Measurements from ENCODE around the gene ENDOG. TPM values are rescaled to one million over a fixed set of nuclear protein-coding genes. Genes with fewer than 3 reads are reported as not detected.

ENDOG gene
- 93.3 and 136 TPM in 2 replicates for total RNA-seq
- 177 and 209 TPM in 2 replicates for polyA plus RNA-seq

GRCh38 chr9:128818099-128818838 lies at the start of gene ENDOG:
ENDOG (plus strand) TSS chr9:128818500; CDS start chr9:128818685, 185 bp downstream.
- DNase-seq (ENCODE audit: low read depth in 1 of 2, low spot score in 1 of 2) = peak; percentile 98 to 99
- H3K4me3 ChIP-seq = peak within 1 kb of the TSS; percentile 48
- H3K9me3 ChIP-seq (ENCODE audit: low read depth) = no peaks in the 10 kb centered on the region
- TF ChIP-seq CTCF (IDR thresholded peaks at IDR 0.05; ENCODE audit: low read depth, low read length) = peak; percentile 98
- H3K27ac ChIP-seq = peak within 1 kb of the TSS; percentile 96
- H3K4me1 ChIP-seq (ENCODE audit: low read depth) = peaks cover 10% of the 10 kb centered on the region
- H3K36me3 ChIP-seq = peaks cover 9% of the 10 kb centered on the region
- H3K27me3 ChIP-seq = no peaks in the 10 kb centered on the region

DNA sequence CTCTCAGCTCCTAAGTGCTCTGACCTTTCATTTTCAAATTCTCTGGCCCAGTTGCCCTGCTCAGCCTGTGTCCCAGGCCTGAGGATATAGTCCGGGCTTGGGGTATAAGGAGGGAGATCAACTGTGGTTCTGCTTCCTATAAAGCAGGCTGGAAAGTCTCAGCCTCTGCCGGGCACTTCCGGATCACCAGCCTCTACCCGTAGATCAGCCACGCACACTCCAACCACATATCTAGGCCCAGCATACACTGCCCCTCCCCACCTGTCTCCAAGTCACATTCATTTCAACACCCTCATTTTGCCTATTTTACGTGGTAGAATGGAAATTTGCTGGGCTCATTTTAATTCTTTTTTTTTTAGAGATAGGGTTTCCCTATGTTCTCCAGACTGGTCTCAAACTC lies 49.7 kb upstream of the ENDOG start:
- Histone ChIP-seq H3K4me3 (no peak overlapping the region), H3K27me3 (no peaks in the 10 kb centered on the region), H3K36me3 (no peaks in the 10 kb centered on the region), H3K27ac (no peak overlapping the region), H3K4me1 (ENCODE audit: low read depth) (peaks cover 5% of the 10 kb centered on the region), H3K9me3 (ENCODE audit: low read depth) (no peaks in the 10 kb centered on the region)
- DNase-seq (ENCODE audit: low read depth in 1 of 2, low spot score in 1 of 2) = no peak
- TF ChIP-seq CTCF (IDR thresholded peaks at IDR 0.05; ENCODE audit: low read depth, low read length) = no peak

DNA sequence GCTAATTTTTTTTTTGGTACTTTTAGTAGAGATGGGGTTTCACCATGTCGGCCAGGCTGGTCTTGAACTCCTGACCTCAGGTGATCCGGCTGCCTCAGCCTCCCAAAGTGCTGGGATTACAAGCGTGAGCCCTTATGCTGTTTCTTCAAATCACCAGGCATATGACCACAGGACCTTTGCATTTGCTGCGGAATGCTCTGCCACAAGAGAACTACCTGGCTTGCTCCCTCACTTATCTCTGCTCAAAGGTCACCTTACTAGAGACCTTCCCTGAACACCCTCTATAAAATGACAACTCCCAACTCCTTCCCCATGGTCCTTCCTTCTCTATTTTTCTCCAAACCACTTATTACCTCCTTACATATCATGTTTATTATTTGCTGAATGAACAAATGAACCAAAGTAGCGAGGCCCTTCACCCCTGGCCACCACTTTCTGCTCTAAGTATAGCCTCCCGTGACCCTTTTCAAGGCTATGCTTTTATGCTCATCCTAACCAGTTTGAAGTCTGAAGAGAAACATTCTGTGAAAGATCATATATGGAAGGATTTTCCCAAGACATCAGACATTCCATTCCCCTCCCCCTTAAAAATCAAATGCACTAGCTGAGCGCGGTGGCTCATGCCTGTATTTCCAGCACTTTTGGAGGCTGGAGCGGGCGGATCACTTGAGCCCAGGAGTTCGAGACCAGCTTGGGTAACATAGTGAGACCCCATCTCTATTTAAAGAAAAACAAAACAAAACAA lies 47.8 kb upstream of the ENDOG start:
- peak overlapping the region; percentile 97 for H3K4me3 ChIP-seq
- TF ChIP-seq CTCF (IDR thresholded peaks at IDR 0.05; ENCODE audit: low read depth, low read length) = no peak
- peaks cover 5% of the 10 kb centered on the region for H3K4me1 ChIP-seq (ENCODE audit: low read depth)
- DNase-seq (ENCODE audit: low read depth in 1 of 2, low spot score in 1 of 2) = no peak
- H3K36me3 ChIP-seq = no peaks in the 10 kb centered on the region
- no peaks in the 10 kb centered on the region for H3K27me3 ChIP-seq
- H3K9me3 ChIP-seq (ENCODE audit: low read depth) = no peaks in the 10 kb centered on the region
- peak overlapping the region; percentile 96 for H3K27ac ChIP-seq

DNA sequence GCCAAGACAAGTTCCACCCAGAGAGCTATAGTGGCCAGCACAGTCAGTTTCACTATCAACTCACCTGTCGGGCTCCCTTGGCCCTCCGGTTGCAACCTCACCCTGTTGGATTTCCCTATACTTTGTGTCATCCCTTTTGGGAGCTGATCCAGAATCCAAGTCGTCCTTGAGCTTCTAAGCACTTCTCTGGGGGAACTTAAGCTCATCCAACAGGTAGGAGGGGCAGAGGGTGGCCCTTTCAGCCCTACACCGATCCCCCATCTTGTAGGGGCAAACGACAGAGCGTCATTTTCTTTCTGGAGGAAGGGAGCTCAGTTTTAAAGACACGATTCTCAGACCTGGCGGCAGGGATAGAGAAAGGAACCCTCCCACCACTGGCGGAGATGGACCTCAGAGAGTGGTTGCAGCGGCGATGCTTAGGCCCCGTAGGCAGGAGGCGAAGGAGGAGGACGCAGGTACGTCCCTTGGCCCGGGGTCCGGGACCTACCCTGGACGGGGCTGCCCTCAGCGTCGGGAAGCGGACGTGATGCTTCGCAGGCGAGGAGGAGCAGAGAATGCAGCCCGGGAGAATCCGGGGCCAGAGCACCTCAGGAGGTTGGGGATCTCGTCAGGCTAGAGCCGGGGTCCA lies 47.1 kb upstream of the ENDOG start:
- H3K36me3 ChIP-seq = no peaks in the 10 kb centered on the region
- H3K9me3 ChIP-seq (ENCODE audit: low read depth) = no peaks in the 10 kb centered on the region
- peak; percentile 33 to 61 for DNase-seq (ENCODE audit: low read depth in 1 of 2, low spot score in 1 of 2)
- H3K4me1 ChIP-seq (ENCODE audit: low read depth) = peaks cover 5% of the 10 kb centered on the region
- no peaks in the 10 kb centered on the region for H3K27me3 ChIP-seq
- H3K27ac ChIP-seq = peak overlapping the region; percentile 96
- H3K4me3 ChIP-seq = peak overlapping the region; percentile 97
- no peak for TF ChIP-seq CTCF (IDR thresholded peaks at IDR 0.05; ENCODE audit: low read depth, low read length)

DNA sequence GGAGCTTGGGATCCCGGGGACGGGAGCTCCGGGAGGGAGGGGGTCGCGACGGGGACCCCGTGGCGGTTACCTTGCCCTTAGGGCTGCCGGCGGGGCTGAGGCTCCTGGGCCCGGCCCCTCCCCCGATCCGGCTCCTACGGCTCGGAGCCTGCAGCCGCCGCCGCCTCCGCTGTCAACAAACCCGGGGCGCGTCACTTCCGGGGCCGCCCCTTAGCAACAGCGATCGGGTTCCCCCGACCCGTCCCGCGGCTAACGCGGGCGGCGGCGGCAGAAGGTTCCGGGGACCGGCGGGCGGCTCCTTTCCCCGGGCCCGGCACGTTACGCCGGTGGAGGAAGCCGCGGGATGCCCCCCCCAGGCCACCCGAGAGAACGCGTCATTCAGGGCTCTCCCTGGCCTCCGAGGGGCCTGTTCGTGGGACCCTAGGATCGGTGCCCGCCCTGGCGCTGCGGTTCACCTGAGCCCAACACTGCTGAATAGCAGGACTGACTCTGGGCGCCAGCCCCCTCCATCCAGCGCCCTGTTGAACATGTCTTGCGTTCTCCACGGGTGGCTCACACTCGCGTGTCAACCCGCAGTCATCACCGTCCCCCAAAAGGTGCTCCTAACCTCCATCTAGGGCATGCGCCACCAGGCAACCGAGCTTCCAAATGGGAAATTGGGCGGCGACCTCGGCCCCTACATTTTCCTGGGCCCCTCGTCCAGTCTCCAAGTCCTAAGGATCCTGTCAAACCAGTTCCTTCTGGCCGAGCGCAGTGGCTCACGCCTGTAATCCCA lies 46.4 kb upstream of the ENDOG start, which contains the start of gene ZER1:
ZER1 (minus strand) TSS at position 183 of the 775 bp plus-strand sequence. CDS start 16,362 bp downstream, outside the sequence.
- no peak for TF ChIP-seq CTCF (IDR thresholded peaks at IDR 0.05; ENCODE audit: low read depth, low read length)
- Histone ChIP-seq H3K9me3 (ENCODE audit: low read depth) (no peaks in the 10 kb centered on the region), H3K36me3 (no peaks in the 10 kb centered on the region), H3K4me3 (peak within 1 kb of the TSS; percentile 97), H3K4me1 (ENCODE audit: low read depth) (peaks cover 5% of the 10 kb centered on the region), H3K27ac (peak within 1 kb of the TSS; percentile 96), H3K27me3 (no peaks in the 10 kb centered on the region)
- peak; percentile 95 to 96 for DNase-seq (ENCODE audit: low read depth in 1 of 2, low spot score in 1 of 2)
